Measurements from ENCODE around the gene PCDHA5. TPM values are rescaled to one million over a fixed set of nuclear protein-coding genes. Genes with fewer than 3 reads are reported as not detected.
A peak's percentile ranks its signal among the peaks of the same experiment; 100 is the strongest.
"Not testable (repeated sequence)": the region's sequence is repeated elsewhere in the genome, so short reads cannot be mapped to it uniquely, and the experiment has no call there.

The PCDHA5 gene
- total and polyA plus RNA-seq, 11 donors, result 0.04 to 0.20 (median 0.07) TPM; not detected in 6

DNA sequence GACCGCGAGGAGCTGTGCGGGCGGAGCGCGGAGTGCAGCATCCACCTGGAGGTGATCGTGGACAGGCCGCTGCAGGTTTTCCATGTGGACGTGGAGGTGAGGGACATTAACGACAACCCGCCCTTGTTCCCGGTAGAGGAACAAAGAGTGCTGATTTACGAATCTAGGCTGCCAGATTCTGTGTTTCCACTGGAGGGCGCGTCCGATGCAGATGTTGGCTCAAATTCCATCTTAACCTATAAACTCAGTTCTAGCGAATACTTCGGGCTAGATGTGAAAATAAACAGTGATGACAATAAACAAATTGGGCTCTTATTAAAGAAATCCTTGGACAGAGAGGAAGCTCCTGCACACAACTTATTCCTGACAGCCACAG lies 6.9 kb downstream of the PCDHA5 start:
- H3K9me3 ChIP-seq, result peaks cover 0 to 34% (median 14%) of the 10 kb centered on the region in 12 donors
- no peak overlapping the region for H3K27ac ChIP-seq
- H3K36me3 ChIP-seq, result no peaks in the 10 kb centered on the region
- DNase-seq, result no peak
- no peaks in the 10 kb centered on the region for H3K4me1 ChIP-seq
- WGBS, 4 donors, result 17 to 32% (median 17%) methylated on average over 17 to 18 of the region's 18 CpGs
- intact Hi-C loops (cut with DNase I), result no loop called here
- peak overlapping the region in 3 of 12 donors; percentile 21 to 49 (median 28) for H3K4me3 ChIP-seq
- TF ChIP-seq, protein P1, sequence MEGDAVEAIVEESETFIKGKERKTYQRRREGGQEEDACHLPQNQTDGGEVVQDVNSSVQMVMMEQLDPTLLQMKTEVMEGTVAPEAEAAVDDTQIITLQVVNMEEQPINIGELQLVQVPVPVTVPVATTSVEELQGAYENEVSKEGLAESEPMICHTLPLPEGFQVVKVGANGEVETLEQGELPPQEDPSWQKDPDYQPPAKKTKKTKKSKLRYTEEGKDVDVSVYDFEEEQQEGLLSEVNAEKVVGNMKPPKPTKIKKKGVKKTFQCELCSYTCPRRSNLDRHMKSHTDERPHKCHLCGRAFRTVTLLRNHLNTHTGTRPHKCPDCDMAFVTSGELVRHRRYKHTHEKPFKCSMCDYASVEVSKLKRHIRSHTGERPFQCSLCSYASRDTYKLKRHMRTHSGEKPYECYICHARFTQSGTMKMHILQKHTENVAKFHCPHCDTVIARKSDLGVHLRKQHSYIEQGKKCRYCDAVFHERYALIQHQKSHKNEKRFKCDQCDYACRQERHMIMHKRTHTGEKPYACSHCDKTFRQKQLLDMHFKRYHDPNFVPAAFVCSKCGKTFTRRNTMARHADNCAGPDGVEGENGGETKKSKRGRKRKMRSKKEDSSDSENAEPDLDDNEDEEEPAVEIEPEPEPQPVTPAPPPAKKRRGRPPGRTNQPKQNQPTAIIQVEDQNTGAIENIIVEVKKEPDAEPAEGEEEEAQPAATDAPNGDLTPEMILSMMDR (IDR thresholded peaks at IDR 0.05), result no peak
- no peak for TF ChIP-seq POLR2A (IDR thresholded peaks at IDR 0.05)
- no peak for ATAC-seq
- peaks cover 0 to 92% (median 21%) of the 10 kb centered on the region in 9 donors for H3K27me3 ChIP-seq

DNA sequence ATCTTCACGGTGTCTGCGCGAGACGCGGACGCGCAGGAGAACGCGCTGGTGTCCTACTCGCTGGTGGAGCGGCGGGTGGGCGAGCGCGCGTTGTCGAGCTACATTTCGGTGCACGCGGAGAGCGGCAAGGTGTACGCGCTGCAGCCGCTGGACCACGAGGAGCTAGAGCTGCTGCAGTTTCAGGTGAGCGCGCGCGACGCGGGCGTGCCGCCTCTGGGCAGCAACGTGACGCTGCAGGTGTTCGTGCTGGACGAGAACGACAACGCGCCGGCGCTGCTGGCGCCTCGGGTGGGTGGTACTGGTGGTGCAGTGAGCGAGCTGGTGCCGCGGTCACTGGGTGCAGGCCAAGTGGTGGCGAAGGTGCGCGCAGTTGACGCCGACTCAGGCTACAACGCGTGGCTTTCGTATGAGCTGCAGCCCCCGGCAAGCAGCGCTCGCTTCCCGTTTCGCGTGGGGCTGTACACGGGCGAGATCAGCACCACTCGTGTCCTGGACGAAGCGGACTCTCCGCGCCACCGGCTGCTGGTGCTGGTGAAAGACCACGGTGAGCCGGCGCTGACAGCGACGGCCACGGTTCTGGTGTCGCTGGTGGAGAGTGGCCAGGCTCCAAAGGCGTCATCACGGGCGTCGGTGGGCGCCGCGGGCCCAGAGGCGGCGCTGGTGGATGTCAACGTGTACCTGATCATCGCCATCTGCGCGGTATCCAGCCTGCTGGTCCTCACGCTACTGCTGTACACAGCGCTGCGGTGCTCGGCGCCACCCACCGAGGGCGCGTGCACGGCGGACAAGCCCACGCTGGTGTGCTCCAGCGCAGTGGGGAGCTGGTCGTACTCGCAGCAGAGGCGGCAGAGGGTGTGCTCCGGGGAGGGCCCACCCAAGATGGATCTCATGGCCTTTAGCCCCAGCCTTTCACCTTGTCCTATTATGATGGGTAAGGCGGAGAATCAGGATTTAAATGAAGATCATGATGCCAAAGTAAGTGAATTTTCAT lies 8.4 kb downstream of the PCDHA5 start:
- H3K36me3 ChIP-seq, H3K4me3 ChIP-seq, DNase-seq, H3K27ac ChIP-seq, H3K4me1 ChIP-seq, ATAC-seq: not testable (repeated sequence)
- peaks cover 0 to 90% (median 30%) of the 10 kb centered on the region in 9 donors for H3K27me3 ChIP-seq
- 33 to 49% (median 41%) methylated on average over 62 to 106 of the region's 106 CpGs for whole genome bisulfite sequencing, 4 donors
- intact Hi-C loops (cut with DNase I), result loop anchor here in 2 of 10 donors (10.0 kb wide), 2 partner anchors 215 to 225 kb away; partner anchors contain the start of gene PCDHB1 (in 1 of the 2)
- peaks cover 0 to 43% (median 14%) of the 10 kb centered on the region in 12 donors for H3K9me3 ChIP-seq

DNA sequence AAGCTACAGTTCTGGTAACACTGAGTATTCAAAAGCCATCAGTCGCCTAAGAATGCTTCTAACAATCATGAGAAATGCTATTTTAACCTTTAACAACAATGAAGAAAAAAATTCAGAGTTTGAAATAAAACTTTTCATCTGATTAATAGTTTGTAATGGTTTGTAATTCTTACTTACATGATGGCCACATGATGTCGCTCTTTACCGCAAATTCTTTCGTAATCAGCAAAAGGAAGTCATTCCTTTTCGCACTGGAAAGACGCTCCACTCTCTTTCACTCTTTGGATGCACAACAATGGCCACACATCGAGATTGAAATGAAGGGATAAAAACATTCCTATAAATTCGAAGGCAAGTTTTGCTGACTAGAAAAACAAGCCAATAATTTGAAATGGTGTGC lies 12.6 kb downstream of the PCDHA5 start, which contains the start of gene PCDHA7:
TSS of gene PCDHA7 (plus strand) at position 277 of the 400 bp plus-strand sequence. CDS start at position 392, 115 bp downstream.
- H3K9me3 ChIP-seq, result peaks cover 0 to 41% (median 13%) of the 10 kb centered on the region in 12 donors

DNA sequence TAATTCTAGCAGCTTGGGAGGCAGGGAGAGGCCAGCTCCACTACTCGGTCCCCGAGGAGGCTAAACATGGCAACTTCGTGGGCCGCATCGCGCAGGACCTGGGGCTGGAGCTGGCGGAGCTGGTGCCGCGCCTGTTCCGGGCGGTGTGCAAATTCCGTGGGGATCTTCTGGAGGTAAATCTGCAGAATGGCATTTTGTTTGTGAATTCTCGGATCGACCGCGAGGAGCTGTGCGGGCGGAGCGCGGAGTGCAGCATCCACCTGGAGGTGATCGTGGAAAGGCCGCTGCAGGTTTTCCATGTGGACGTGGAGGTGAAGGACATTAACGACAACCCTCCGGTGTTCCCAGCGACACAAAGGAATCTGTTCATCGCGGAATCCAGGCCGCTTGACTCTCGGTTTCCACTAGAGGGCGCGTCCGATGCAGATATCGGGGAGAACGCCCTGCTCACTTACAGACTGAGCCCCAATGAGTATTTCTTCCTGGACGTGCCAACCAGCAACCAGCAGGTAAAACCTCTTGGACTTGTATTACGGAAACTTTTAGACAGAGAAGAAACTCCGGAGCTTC lies 13.1 kb downstream of the PCDHA5 start:
- not testable (repeated sequence) for H3K4me1 ChIP-seq, H3K27ac ChIP-seq, DNase-seq, H3K36me3 ChIP-seq, ATAC-seq
- intact Hi-C loops (cut with DNase I), result loop anchor here in 2 of 10 donors (10.0 kb wide), 2 partner anchors 210 to 220 kb away; partner anchors contain the start of gene PCDHB1 (in 1 of the 2)
- WGBS, 4 donors, result 14 to 35% (median 21%) methylated on average over 21 to 27 of the region's 38 CpGs
- H3K9me3 ChIP-seq, result peaks cover 0 to 36% (median 11%) of the 10 kb centered on the region in 12 donors
- peaks cover 9 to 90% (median 27%) of the 10 kb centered on the region in 9 donors for H3K27me3 ChIP-seq
- H3K4me3 ChIP-seq, result peak overlapping the region in 5 of 12 donors; percentile 18 to 41 (median 34)

More for the DNA sequence above, 12.6 kb downstream of the PCDHA5 start, which contains the start of gene PCDHA7:
- TF ChIP-seq, protein P1 (IDR thresholded peaks at IDR 0.05), result peak in 5 of 12 donors; percentile 9 to 33 (median 23)
- TF ChIP-seq POLR2A (IDR thresholded peaks at IDR 0.05), result no peak
- Histone ChIP-seq H3K36me3 (no peaks in the 10 kb centered on the region), H3K4me3 (peak within 1 kb of the TSS in 5 of 12 donors; percentile 18 to 41 (median 34)), H3K27ac (no peak within 1 kb of the TSS), H3K4me1 (no peaks in the 10 kb centered on the region), H3K27me3 (peaks cover 9 to 90% (median 24%) of the 10 kb centered on the region in 9 donors)
- ATAC-seq (no peak), DNase-seq (no peak)
- intact Hi-C loops (cut with DNase I), result loop anchor here in 2 of 10 donors (10.0 kb wide), 2 partner anchors 211 to 221 kb away; partner anchors contain the start of gene PCDHB1 (in 1 of the 2)
- WGBS, 4 donors, result 6 to 15% (median 8%) methylated on average over 8 of the region's 8 CpGs

All from heart left ventricle (tissue), 16 donors.